Subcutaneous abdominal adipose tissue (tissue), 5 donors: ENCODE results near the gene SHC4.

Source experiments
- H3K27ac ChIP-seq: one replicate; pipeline ENCODE4 v1.7.0; 2013; ENCODE audit warnings: low read depth, mild to moderate bottlenecking, inconsistent platforms, low read length, moderate library complexity
- H3K27me3 ChIP-seq, 5 donors: one replicate each; pipeline ENCODE4 v1.7.0; 2013; ENCODE audit warnings: low read length in 5 of 5, inconsistent platforms in 1 of 5; ENCODE audit not compliant: control insufficient read depth in 5 of 5, insufficient read depth in 4 of 5
- H3K36me3 ChIP-seq, 5 donors: one replicate each; pipeline ENCODE4 v1.7.0; 2013; ENCODE audit warnings: low read length in 5 of 5; ENCODE audit not compliant: control insufficient read depth in 5 of 5, insufficient read depth in 5 of 5
- H3K4me1 ChIP-seq, 5 donors: one replicate each; pipeline ENCODE4 v1.7.0; 2013; ENCODE audit warnings: low read length in 5 of 5, mild to moderate bottlenecking in 3 of 5, moderate library complexity in 1 of 5; ENCODE audit not compliant: control insufficient read depth in 5 of 5, insufficient read depth in 5 of 5
- H3K4me3 ChIP-seq, 5 donors: one replicate each; pipeline ENCODE4 v1.7.0; 2013; ENCODE audit warnings: low read length in 5 of 5, low read depth in 1 of 5
- H3K9ac ChIP-seq, 5 donors: one replicate each; pipeline ENCODE4 v1.7.0; 2013; ENCODE audit warnings: low read length in 5 of 5, mild to moderate bottlenecking in 4 of 5, moderate library complexity in 3 of 5
- H3K9me3 ChIP-seq, 5 donors: one replicate each; pipeline ENCODE4 v1.7.0; 2013; ENCODE audit warnings: low read length in 5 of 5; ENCODE audit not compliant: control insufficient read depth in 5 of 5
- donor health status: healthy.
- donor health status: healthy.
- donor health status: healthy.
- donor health status: healthy.
- donor health status: healthy.

The SHC4 gene

GRCh38 chr15:48946840-48947187, 16.9 kb downstream of the SHC4 start:
- H3K9ac ChIP-seq, result no peak overlapping the region
- H3K9me3 ChIP-seq, result no peaks in the 10 kb centered on the region
- H3K27me3 ChIP-seq, result peaks cover 0 to 2% (median 0%) of the 10 kb centered on the region in 5 donors
- H3K36me3 ChIP-seq, result no peaks in the 10 kb centered on the region
- no peak overlapping the region for H3K4me3 ChIP-seq
- H3K4me1 ChIP-seq, result no peaks in the 10 kb centered on the region
- H3K27ac ChIP-seq, result no peak overlapping the region

DNA sequence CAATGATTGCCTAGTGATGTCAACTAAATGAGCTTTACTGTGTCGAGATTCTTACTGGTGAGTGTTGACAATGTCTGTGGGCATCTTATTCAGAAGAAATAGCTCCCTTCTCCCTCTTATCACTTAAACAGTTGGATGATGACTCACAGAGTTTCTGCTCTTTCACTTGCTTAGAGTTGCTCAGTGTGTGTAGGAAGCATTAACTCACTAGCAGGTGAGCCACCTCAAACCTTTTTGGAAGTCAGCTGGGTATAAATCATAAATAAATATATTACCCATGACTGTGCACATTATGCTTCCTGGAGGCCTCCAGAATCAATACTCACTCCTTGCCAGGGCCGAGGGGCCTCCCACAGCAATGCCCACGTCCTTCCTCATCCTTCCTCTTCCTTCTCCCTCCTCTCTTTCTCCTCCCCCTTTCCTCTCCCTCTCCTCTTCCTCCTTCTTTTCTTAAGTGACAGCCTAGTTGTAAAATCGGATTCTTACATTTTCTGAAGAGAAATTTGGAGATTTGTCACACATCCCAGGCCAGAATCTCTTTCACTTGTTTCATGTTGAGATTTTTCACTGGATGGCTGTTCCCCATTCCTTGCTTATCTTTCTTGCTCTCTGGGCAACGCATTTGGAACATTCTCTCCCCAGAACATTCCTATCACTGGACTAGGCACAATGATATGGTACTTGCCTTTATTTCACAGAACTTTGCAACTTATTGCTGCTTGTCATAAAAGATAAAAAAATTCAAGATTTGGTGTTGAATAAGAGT, 17.5 kb downstream of the SHC4 start:
- Histone ChIP-seq H3K9ac (no peak overlapping the region), H3K4me3 (no peak overlapping the region), H3K36me3 (no peaks in the 10 kb centered on the region), H3K4me1 (no peaks in the 10 kb centered on the region), H3K9me3 (no peaks in the 10 kb centered on the region), H3K27me3 (peaks cover 0 to 2% (median 0%) of the 10 kb centered on the region in 5 donors), H3K27ac (no peak overlapping the region)

GRCh38 chr15:48945386-48945785, 18.3 kb downstream of the SHC4 start:
- Histone ChIP-seq H3K27ac (no peak overlapping the region), H3K36me3 (no peaks in the 10 kb centered on the region), H3K4me1 (no peaks in the 10 kb centered on the region), H3K27me3 (no peaks in the 10 kb centered on the region), H3K9me3 (no peaks in the 10 kb centered on the region), H3K4me3 (no peak overlapping the region), H3K9ac (no peak overlapping the region)

DNA sequence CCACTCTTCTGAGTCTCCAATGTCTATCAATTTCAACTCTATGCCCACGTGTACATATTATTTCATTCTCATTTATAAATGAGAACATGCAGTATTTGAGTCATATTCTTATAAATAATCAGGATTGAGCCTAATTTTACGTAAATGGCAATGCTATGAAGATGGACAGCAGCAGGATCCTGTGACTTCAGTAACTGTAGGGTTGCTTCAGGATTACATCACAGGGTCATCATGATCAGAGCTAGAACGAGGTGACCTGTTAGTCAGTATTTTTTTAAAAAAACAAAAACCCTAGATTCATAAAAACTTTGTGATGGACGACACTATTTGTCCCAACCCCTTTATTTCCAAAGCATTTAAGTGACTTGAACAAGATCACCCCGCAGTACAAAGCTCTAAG, 21.8 kb downstream of the SHC4 start:
- Histone ChIP-seq H3K36me3 (no peaks in the 10 kb centered on the region), H3K4me3 (no peak overlapping the region), H3K27me3 (no peaks in the 10 kb centered on the region), H3K27ac (no peak overlapping the region), H3K9ac (no peak overlapping the region), H3K4me1 (no peaks in the 10 kb centered on the region), H3K9me3 (no peaks in the 10 kb centered on the region)

- H3K9ac ChIP-seq, result no peak overlapping the region
- H3K27me3 ChIP-seq, result no peaks in the 10 kb centered on the region
- H3K4me3 ChIP-seq, result no peak overlapping the region
- H3K4me1 ChIP-seq, result no peaks in the 10 kb centered on the region
- no peaks in the 10 kb centered on the region for H3K9me3 ChIP-seq
- no peaks in the 10 kb centered on the region for H3K36me3 ChIP-seq
- no peak overlapping the region for H3K27ac ChIP-seq
Observed at GRCh38 chr15:48940508-48940907, 23.2 kb downstream of the SHC4 start.

DNA sequence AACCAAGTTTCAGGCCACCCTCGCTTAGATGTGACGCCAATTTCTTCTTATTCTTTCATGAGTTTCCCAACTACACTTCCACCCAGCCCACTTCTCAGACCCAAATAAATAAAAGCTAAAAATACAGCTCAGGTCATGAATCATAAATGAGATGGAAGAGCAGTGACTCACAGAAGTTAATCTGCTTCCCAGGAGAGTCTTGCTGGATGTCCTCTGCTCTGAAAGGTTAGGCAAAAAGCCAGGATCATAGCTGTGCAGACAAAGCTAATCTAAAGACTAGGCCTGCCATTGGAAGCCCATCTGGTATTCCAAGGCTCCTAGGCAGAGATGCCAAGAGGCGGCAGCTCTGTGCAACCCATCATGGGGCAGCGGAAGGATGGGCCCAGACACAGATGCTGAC, 24.1 kb downstream of the SHC4 start:
- Histone ChIP-seq H3K36me3 (no peaks in the 10 kb centered on the region), H3K4me1 (no peaks in the 10 kb centered on the region), H3K9ac (no peak overlapping the region), H3K27ac (no peak overlapping the region), H3K9me3 (no peaks in the 10 kb centered on the region), H3K27me3 (no peaks in the 10 kb centered on the region), H3K4me3 (no peak overlapping the region)

GRCh38 chr15:48937886-48938285, 25.8 kb downstream of the SHC4 start:
- H3K27ac ChIP-seq, result no peak overlapping the region
- H3K36me3 ChIP-seq, result no peaks in the 10 kb centered on the region
- no peaks in the 10 kb centered on the region for H3K9me3 ChIP-seq
- no peak overlapping the region for H3K9ac ChIP-seq
- no peak overlapping the region for H3K4me3 ChIP-seq
- H3K27me3 ChIP-seq, result no peaks in the 10 kb centered on the region
- H3K4me1 ChIP-seq, result no peaks in the 10 kb centered on the region

DNA sequence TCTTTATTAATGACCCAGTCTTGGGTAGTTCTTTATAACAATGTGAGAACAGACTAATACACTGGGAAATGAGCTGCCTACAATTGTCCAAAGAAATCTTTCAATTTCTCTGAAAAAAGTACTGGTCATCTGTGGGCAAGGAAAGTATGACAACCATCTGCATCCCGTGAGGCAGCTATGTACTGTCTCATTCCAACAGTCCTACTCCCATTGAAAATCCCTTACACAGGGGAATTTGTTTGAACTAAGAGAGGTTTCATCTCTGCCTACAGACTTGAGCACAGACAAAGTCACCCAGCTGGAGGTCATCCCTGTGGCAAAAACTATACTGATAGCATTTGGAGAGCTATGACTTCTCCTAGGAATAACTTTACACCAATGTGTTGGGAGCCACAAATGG, 27.1 kb downstream of the SHC4 start:
- Histone ChIP-seq H3K4me1 (no peaks in the 10 kb centered on the region), H3K9ac (no peak overlapping the region), H3K4me3 (no peak overlapping the region), H3K36me3 (no peaks in the 10 kb centered on the region), H3K27me3 (no peaks in the 10 kb centered on the region), H3K27ac (no peak overlapping the region), H3K9me3 (no peaks in the 10 kb centered on the region)

- H3K9ac ChIP-seq, result no peak overlapping the region
- no peaks in the 10 kb centered on the region for H3K9me3 ChIP-seq
- H3K4me3 ChIP-seq, result no peak overlapping the region
- no peak overlapping the region for H3K27ac ChIP-seq
- no peaks in the 10 kb centered on the region for H3K36me3 ChIP-seq
- no peaks in the 10 kb centered on the region for H3K4me1 ChIP-seq
- H3K27me3 ChIP-seq, result no peaks in the 10 kb centered on the region
Observed at GRCh38 chr15:48935236-48935635, 28.5 kb downstream of the SHC4 start.

GRCh38 chr15:48930735-48931134, 33.0 kb downstream of the SHC4 start:
- Histone ChIP-seq H3K27ac (no peak overlapping the region), H3K9ac (no peak overlapping the region), H3K4me1 (no peaks in the 10 kb centered on the region), H3K9me3 (no peaks in the 10 kb centered on the region), H3K27me3 (peaks cover 0 to 2% (median 0%) of the 10 kb centered on the region in 5 donors), H3K36me3 (no peaks in the 10 kb centered on the region), H3K4me3 (no peak overlapping the region)
